Stimulated activated CD4-positive, alpha-beta T cell treated with anti-CD3 and anti-CD28 coated beads, TNF-alpha, amount 100 ng/mL, for 4 hours (primary cell): ENCODE data around the gene SHANK1.

ENCODE experiments used
- DNase-seq, 3 experiments: peaks; one replicate each; pipeline ENCODE4 v3.0.0-alpha.2; 2020; ENCODE audit warnings: low read depth in 3 of 3

Gene SHANK1

DNA sequence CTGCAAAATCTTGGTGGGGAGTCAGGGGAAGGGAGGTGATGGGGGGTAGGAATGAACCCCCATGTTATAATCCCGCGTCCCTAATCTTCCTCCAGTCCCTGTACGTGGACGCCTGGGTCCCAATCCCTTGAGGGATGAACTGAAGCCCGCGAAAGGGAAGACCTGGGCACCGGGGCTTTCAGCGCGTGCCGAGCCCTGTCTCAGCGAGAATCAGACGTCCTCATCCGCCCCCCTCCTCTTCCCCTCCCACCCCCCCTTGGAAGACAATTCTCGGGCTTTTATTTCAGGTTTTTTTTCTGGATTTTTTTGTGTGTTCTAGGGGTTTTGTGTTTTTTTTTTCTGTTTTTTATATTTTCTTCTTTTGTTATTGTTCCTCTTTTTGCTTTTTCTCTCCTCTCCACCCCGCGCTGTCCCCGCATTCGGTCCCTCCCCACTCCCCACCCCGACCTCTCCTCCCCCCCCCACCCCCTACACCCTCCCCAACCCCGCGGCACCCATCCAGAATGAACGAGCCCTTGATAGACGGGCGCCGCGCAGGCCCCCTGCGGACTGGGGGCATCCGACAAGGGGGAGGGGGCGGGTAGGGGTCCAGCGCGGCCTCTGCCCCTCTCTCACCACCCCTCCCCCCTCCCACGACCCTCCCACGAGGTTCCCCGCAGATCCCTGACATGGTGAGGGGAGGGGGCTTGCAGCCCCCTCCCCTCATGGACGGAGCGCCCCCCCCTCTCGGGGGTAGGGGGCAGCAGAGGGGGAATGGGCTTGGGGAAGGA is 60.1 kb downstream of the SHANK1 start:
- DNase-seq: no peak

DNA sequence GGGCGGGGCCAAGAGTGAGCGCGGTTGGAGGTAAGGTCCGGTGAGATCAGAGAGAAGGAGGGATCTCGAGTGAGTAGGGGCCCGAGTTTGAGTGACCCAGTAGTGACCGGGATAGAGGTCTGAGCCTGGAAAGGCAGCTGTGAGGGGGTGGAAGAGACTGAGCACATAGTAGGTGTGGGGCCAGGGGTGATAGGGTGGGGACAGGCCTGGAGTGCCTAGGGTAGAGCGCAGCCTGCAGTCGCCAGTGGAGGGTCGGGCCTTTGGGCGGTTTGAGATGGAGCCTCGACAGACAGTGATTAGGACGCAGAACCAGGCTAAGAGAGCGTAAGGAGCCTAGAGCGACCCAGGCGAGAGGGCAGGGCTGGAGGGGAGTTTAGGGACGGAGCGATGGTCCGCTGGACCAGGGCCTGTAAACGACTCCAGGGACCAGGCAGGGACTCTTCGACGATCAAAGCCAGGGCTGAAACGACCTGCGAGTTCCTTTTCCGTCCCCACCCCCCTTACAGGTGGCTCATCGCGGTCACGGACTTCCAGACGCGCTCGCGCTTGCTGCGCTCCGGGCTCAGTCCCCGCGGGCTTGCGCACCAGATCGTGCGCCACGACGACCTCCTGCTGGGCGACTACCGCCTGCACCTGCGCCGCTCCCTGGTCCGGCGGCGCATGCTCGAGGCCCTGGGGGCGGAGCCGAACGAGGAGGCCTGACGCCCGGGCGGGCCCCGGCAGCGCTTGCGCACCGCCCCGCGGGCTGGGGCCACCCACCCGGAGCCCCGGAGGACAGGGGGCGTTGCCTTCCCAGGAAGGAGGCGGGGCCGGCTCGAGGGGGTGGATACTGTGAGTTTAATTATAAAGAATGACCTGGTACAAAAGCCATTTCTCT is 60.9 kb downstream of the SHANK1 start:
- peak; percentile 11 to 42 (median 37) for DNase-seq

DNA sequence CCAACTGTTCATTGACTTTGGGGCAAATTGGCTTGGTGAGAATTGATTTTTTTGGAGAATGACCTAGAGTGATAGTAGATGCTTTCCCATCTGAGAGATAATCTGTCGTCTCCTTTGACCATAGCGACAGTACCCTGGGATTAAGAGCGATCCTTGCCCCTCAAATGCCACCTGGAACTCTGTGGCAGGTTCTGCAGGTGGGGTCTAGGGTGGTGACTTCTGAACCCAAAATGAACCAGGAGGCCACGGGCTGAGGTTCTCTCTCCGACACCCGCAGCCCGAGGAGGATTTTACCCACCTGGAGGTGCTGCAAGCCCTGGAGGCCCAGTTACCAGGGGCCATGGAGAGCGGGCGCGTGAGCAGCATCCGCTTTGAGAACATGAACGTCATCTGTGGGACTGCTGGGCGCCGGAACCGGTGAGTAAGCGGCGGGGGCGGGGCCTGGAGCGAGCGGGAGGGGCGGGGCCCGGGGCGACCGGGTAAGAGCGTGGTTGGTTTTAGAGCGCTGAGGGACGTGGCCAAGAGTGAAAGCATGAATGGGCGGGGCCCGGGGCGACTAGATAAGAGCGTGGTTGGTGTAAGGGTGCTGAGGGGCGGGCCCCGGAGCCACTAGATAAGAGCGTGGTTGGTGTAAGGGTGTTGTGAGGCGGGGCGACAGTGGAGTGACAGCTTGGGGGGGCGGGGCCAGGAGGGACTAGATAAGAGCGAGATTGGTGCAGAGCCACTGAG is 61.7 kb downstream of the SHANK1 start:
- peak; percentile 61 to 76 (median 68) for DNase-seq

DNA sequence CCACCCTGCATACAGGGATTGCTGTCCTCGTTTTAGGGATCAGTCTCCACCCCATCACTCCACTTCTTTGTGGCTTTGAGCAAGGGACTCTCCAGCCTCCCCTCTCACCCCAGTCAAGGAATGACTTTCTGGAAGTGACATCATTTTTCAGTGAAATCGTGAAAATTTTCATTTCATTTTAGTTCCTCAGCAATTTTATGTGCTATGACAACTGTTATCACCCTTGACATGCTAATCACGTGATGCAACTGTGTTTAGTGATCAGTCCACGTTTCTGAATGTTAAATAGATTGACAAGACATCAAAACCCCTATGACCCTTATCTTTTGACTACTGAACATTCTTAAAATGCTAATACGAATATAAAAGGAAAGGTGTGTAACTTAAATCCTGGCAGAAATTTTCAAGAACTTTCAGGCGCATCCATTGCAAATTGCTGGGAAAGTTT is 62.4 kb downstream of the SHANK1 start:
- DNase-seq: no peak

DNA sequence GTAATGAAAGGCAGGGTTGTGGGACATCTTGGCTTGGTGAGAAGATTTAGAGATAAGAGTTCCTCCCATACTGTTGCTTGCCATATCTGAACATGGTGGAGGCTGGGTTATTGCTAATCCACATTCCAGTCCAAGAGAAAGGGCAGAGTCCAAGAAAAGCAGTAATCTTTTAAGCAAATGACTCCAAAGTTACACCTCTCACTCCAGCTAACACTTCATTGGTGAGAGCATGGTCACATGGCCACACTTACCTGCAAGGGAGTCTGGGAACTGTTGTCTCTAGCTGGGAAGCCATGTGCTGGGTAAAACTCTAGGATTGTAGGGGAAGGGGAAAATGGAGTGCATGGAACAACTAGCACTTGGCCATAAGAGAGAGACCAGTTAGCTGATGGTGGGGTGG is 64.7 kb downstream of the SHANK1 start:
- no peak for DNase-seq

DNA sequence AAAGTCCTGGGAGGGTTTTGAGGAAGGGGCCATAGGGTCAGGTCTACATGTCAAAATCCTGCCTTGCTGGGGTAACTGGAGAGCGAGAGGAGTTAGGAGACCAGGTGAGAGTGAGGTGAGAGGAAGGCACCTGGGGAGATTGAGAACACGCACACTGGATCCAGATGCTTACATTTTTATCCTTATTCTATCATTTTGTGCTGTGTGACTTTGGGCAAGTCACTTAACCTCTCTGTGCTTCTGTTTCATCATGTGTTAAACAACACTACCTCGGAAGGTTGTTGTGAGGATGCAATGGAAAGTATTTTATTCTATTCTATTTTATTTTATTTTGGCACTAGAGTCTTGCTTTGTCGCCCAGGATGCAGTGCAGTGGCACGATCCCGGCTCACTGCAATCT is 66.9 kb downstream of the SHANK1 start:
- DNase-seq: no peak

DNA sequence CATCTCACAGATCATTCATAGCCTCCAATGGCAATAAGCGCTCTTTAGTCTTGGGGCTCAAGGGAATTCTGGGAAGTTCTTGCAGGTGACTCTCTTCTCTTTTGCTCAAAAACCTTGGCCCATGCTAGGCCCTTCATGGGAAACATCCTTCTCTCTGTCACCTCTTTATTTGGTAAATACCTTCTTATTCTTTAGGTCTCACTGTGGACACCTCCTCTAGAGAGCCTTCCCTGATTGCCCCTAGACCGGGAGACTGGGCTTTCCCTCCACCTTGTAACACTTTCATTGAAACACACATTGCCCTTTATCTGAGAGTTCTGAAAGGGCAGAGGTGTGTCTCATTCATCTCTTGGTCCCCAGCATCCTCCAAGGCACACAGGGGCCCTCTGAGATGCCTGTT is 68.4 kb downstream of the SHANK1 start:
- DNase-seq: no peak

DNA sequence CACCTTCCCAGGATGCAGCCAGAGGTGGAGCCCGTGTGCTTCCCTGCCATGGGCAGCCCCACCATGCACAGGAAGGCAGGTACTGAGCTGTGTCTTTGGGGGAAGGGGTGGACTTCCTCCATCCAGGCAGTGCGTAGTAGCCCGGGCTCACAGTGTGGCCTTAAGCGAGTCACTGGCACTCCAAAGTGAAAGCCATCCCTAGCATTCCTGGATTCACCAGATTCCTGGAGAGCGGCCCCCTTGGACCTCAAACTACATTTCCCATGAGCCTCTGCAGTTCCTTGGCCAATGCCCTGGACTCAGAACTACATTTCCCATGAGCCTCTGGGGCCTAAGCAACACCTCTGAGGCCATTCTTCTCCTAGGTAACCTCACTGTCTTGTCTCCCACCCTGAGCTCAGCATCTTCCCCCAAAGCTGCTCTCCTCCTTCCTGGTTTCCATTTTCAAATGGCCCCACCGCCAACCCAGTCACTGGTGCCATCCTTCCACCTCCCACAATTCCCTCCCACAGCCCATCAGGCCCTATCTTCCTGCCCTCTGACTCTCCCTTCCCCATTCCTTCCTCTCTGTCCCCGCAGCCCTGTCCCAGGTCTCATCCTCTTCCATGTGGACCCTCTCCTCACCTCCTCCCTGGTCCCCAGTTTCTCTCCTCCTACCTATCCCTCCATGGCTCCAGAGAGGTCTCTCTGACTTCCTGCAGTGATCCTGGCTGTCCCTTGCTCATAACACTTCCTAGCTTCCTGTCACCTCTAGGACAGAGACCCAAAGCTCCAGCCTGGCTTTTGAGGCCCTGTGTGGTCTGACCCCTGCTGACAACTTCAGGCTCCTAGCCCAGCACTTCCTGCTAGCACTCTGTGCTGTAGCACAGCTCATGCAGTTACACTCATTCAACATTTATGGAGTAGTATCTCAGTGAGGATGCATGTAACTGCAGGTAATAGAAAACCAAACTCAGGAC is 69.9 kb downstream of the SHANK1 start, which contains the start of gene C19orf81:
Gene C19orf81 (plus strand): TSS at position 13 of the 959 bp plus-strand sequence. CDS start 0 bp downstream, at position 13.
- DNase-seq: no peak

DNA sequence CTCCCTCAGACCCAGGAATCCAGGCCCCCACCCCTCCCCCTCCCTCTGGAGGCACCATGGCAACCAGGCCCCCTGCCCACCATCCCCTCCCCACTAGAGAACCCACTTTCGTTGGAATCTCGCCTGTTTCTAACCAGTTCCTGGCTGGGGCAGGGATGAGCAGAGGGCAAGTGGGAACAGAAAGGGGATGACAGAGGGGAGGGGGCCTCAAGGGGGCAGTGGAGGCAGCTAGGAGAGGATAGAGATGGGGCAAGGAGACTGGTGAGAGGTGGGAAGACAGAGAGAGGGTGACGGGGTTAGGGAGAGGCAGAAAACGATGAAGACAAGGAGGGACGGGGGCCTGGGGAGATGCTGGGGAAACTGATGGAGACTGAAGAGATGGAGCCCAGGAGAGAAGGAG is 70.9 kb downstream of the SHANK1 start:
- DNase-seq: no peak

DNA sequence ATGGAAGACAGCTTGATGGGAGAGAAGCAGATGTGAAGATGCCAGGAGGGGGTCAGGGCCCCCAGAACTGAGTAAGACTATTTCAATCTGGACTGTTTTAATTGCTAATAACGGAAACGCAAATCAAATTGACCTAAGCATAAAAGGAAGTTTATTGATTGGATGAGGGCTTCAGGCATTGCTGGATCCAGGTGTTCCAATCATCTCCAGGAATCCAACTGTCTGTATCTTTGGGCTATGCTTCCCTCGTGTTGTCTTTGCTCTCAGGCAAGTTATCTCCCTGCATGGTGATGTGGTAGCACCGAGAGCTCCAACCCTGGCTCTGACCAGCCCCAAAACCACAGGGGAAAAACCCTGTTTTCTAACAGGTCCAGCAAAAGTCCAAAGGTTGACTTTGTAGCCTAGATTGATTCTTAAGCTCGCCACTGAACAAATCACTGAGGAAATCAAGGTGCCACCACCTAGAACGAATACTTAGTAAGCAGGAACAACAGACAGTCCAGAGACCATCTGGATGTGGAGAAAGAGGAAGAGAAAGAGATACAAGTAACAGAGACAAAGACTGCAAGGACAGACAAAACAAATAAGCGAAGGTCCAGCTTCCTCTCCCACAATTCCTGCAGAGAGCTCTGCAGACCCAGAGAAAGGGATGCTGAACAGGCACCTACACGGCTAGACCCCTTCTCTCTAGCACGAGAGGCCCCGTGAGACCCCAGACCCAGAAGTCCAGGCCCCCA is 71.6 kb downstream of the SHANK1 start:
- DNase-seq: no peak

DNA sequence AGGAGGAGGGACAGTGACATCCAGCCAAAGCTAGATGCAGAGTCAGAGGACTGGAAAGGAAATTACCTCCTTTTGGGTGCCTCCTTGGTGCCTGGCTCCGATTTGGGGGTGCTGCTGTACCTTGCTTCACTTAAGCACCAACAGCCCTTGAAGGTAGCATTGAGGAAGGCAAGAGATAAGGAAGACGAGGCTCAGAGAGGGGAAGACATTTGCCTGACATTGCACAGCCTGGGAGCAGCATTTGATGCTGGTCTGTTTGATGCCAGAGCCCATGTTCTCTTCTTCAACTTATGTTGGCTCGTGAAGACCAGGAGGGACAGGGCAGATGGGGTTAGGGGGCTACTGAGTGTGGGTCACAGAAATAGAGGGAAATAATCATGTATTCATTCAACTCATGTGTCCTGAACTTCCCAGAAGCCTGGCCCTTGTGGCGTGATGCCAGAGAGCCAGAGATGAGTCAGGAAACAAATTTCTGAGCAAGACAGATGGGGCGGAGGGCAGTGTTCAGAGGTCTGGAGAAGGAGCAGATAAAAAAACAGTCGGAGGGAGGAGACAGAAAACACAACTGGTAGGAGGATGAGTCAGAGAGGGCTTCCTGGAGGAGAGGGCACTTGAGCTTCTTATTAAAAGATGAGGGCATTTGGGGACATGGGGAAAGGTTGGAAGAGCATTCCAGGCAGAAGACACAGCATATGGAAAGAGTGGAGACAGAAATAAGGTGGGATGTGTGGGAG is 73.4 kb downstream of the SHANK1 start:
- no peak for DNase-seq

DNA sequence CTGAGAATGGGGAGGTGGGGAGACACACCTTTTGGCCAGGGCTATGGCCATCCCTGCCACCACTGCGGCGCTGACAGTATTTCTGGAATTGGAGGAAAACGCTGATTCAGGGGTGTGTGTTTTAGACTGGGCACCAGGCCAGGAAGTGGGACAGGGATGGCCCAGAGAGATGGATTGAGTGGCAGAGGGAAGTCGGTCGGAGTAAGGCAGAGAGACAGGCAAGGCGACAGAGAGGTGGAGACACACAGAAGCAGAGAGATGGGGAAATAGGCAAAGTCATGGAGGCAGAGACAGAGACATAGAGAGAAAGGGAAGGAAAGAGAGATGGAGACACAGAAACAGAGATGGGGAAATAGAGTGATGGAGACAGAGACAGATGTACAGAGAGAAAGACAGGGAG is 74.5 kb downstream of the SHANK1 start:
- DNase-seq: no peak

DNA sequence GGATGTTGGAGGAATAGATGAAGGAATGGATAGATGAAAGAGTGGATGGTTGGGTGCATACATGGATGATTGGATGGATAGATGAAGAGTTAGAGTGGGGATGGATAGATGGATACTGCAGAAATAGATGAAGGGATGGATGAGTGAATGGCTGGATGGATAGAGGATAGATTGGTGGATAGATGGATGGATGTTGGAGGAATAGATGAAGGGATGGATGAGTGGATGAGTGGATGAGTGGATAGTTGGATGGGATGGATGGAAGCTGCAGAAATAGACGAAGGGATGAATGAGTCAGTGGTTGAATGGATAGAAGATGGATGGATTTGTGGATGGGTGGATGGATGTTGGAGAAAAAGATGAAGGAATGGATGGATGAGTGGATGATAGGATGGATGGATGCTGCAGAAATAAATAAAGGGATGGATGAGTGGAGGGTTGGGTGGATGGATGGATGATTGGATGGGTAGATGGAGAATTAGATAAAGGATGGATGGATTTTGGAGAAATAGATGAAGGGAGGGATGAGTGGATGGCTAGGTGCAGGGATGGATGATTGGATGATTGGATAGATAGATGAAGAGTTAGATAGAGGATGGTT is 75.2 kb downstream of the SHANK1 start:
- DNase-seq: no peak

DNA sequence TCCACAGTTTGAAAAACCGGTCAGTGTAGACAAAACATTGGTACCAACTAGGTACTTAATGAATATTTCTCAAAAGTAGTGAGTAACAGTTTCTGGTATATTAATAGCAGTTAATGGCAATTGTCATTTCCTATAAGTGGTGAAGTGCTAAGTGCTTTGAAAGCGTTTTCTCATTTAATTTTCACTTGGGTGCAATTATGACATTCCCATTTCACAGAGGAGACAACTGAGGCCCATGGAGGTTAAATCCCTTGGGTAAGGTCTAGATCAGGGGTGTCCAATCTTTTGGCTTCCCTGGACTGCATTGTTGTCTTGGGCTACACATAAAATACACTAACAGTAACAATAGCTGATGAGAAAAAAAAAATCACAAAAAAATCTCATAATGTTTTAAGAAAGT is 79.2 kb downstream of the SHANK1 start:
- DNase-seq: no peak

DNA sequence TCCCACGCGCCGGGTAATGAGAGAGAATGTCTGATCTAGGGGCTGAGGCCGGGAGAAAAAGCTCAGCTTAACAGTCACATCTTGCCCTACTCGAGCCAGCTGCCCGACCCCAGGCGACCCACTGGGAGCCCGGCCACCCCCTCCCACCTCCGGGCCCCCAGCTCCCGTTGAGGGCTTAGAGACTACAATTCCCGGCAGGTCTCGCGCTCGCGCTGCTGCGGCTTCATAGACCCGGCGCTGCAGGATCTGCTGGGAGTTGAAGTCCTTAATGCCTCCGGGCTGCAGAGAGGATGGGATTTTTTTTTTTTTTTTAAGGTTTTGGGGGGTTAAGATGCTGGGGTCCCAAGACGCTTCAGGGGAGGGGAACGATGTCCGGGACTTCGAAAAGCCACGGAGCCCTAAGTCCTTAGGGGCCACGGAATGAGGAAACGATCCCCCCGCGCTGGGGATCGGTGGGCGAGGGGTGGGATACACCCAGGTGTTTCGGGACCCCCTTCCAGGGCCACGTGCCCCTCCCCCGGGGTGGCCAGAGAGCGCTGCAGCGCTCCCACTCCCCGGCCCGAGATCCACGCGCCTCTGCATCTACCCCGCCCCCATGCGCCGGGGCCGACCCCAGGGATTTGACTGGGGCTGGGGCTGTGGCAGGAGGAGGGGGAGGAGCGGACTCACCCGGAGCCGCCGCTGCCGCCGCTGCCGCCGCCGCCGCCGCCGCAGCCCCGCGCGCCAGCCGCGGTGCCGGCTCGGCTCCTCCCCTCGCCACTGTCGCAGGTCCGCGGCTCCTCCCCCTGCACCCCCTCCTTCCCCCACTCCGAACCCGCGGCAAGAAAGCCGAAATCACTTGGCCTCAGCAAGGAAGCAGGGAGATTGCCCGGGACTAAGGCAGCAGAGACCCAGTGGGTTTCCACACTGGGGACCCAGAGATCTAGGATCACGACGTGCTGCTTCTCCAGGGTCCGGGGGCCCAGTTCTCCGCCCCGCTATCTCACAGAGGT is 80.2 kb downstream of the SHANK1 start, which contains the start of gene SYT3:
Gene SYT3 (minus strand): TSS at position 761 of the 992 bp plus-strand sequence. CDS start 2,470 bp downstream, outside the sequence.
- no peak for DNase-seq

DNA sequence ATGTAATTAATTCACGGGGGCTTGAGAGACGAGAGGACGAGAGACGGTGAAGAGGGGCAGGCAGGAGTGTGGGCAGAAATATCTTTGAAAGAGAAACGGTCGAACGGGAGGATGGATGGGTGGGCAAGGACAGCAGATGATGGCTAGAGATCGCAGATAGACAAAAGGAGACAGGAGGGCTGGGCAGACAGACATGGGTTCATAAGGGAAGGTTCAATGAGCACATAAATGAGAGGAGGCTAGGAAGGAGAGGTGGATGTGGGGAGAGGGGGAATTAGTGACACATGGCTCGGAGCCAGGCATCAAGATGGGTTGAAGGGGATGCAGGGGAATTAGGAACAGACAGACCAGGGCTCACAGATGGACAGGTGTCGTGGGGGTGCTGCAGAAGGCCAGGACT is 81.0 kb downstream of the SHANK1 start:
- no peak for DNase-seq

DNA sequence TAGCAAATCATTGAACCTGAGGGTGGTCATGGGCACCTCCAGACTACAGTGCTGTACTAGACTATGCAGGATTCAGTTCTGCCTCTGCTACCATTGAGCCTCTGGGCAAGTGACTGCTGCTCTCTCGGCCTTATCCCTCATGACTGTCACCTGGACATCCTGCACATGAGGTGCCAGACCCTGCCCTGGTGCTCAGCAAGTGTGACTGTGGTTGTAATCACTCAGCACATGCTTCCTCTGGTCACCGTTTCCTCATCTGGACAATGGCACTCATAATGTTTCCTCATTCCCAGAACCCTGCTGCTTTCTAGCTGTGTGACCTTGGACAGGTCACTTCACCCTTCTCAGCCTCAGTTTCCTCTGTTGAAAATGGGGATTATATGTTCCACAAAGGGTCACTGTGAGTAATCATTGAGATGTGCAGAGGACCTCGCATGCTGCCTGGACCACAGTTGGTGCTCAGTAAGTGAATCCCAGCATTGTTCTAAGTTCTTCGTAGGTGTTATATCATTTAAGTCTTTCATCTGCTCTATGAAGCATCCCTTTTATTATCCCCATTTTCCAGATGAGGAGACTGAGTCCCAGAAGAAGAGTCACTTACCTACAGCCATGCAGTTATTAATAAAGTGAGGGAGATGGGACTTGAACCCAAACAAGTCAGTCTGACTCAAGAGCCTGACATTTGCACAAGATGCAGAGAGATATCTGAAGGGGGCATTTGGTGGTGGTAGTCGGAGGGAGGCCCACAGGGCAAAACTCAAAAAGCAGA is 83.1 kb downstream of the SHANK1 start:
- no peak for DNase-seq
